ENCODE results near the gene OR12D1. TPM values are rescaled to one million over a fixed set of nuclear protein-coding genes. Genes with fewer than 3 reads are reported as not detected.

Gene OR12D1
- total RNA-seq, 4 donors from 2014 or later, result not detected

- Histone ChIP-seq H3K4me1 (no peaks in the 10 kb centered on the region), H3K9me3 (no peaks in the 10 kb centered on the region), H3K27ac (no peak within 1 kb of the TSS), H3K27me3 (no peaks in the 10 kb centered on the region), H3K4me3 (no peak within 1 kb of the TSS), H3K36me3 (no peaks in the 10 kb centered on the region)
- intact Hi-C loops (cut with DNase I; ENCODE audit: low total_unique reads), result no loop called here
- DNase-seq (no peak), ATAC-seq (no peak)
- in situ Hi-C loops (cut with MboI; ENCODE audit: low sequenced_read_pairs in 4 of 4), result no loop called here
- no peak for TF ChIP-seq POLR2A (IDR thresholded peaks at IDR 0.05)
- TF ChIP-seq CTCF (IDR thresholded peaks at IDR 0.05 in 4 of 5, conservative IDR thresholded peaks at IDR 0.05 in 1 of 5), result no peak
These were observed 19.4 kb upstream of the OR12D1 start, which contains the start of gene OR12D2 for GRCh38 chr6:29395331-29395730. OR12D2 (plus strand) TSS chr6:29395631; CDS start chr6:29396700, 1,069 bp downstream.

- DNase-seq (no peak), ATAC-seq (no peak)
- Histone ChIP-seq H3K9me3 (no peaks in the 10 kb centered on the region), H3K4me3 (no peak overlapping the region), H3K27me3 (no peaks in the 10 kb centered on the region), H3K36me3 (no peaks in the 10 kb centered on the region), H3K27ac (no peak overlapping the region), H3K4me1 (no peaks in the 10 kb centered on the region)
- TF ChIP-seq POLR2A (IDR thresholded peaks at IDR 0.05), result no peak
- no peak for TF ChIP-seq CTCF (IDR thresholded peaks at IDR 0.05 in 4 of 5, conservative IDR thresholded peaks at IDR 0.05 in 1 of 5)
- intact Hi-C loops (cut with DNase I; ENCODE audit: low total_unique reads) (no loop called here), in situ Hi-C loops (cut with MboI; ENCODE audit: low sequenced_read_pairs in 4 of 4) (no loop called here)
These were observed 15.2 kb upstream of the OR12D1 start for GRCh38 chr6:29399525-29399924.

- Histone ChIP-seq H3K9me3 (no peaks in the 10 kb centered on the region), H3K27me3 (no peaks in the 10 kb centered on the region), H3K36me3 (no peaks in the 10 kb centered on the region), H3K27ac (no peak overlapping the region), H3K4me1 (no peaks in the 10 kb centered on the region), H3K4me3 (no peak overlapping the region)
- no peak for TF ChIP-seq CTCF (IDR thresholded peaks at IDR 0.05 in 4 of 5, conservative IDR thresholded peaks at IDR 0.05 in 1 of 5)
- ATAC-seq, result no peak
- in situ Hi-C loops (cut with MboI; ENCODE audit: low sequenced_read_pairs in 4 of 4), result no loop called here
- no peak for DNase-seq
- intact Hi-C loops (cut with DNase I; ENCODE audit: low total_unique reads), result no loop called here
These were observed 10.9 kb upstream of the OR12D1 start for GRCh38 chr6:29403801-29404200.

GRCh38 chr6:29419516-29419915 is 4.8 kb downstream of the OR12D1 start:
- TF ChIP-seq POLR2A (IDR thresholded peaks at IDR 0.05) (no peak), CTCF (IDR thresholded peaks at IDR 0.05 in 4 of 5, conservative IDR thresholded peaks at IDR 0.05 in 1 of 5) (no peak)
- H3K36me3 ChIP-seq, result no peaks in the 10 kb centered on the region
- in situ Hi-C loops (cut with MboI; ENCODE audit: low sequenced_read_pairs in 4 of 4), result no loop called here
- H3K27me3 ChIP-seq, result no peaks in the 10 kb centered on the region
- intact Hi-C loops (cut with DNase I; ENCODE audit: low total_unique reads), result no loop called here
- H3K4me1 ChIP-seq, result no peaks in the 10 kb centered on the region
- no peak overlapping the region for H3K27ac ChIP-seq
- DNase-seq (no peak), ATAC-seq (no peak)
- H3K4me3 ChIP-seq, result no peak overlapping the region
- H3K9me3 ChIP-seq, result no peaks in the 10 kb centered on the region

- no peak overlapping the region for H3K27ac ChIP-seq
- H3K9me3 ChIP-seq, result no peaks in the 10 kb centered on the region
- no peak for ATAC-seq
- no peaks in the 10 kb centered on the region for H3K4me1 ChIP-seq
- no peaks in the 10 kb centered on the region for H3K36me3 ChIP-seq
- TF ChIP-seq CTCF (IDR thresholded peaks at IDR 0.05 in 4 of 5, conservative IDR thresholded peaks at IDR 0.05 in 1 of 5) (no peak), POLR2A (IDR thresholded peaks at IDR 0.05) (no peak)
- intact Hi-C loops (cut with DNase I; ENCODE audit: low total_unique reads), result no loop called here
- no peak for DNase-seq
- no peak overlapping the region for H3K4me3 ChIP-seq
- H3K27me3 ChIP-seq, result no peaks in the 10 kb centered on the region
- in situ Hi-C loops (cut with MboI; ENCODE audit: low sequenced_read_pairs in 4 of 4), result no loop called here
These were observed 9.4 kb downstream of the OR12D1 start for GRCh38 chr6:29424168-29424567.
